Rectal smooth muscle tissue (tissue), 1 donor: ENCODE measurements around the gene GARS1.
A peak's percentile ranks its signal among the peaks of the same experiment; 100 is the strongest.

ENCODE experiments used
- H3K27ac ChIP-seq: one replicate; pipeline ENCODE4 v1.7.0; 2013; ENCODE audit warnings: low read depth, low read length, inconsistent platforms
- H3K27me3 ChIP-seq: one replicate; pipeline ENCODE4 v1.7.0; 2013; ENCODE audit warnings: low read length; ENCODE audit not compliant: control insufficient read depth, insufficient read depth
- H3K36me3 ChIP-seq: one replicate; pipeline ENCODE4 v1.7.0; 2013; ENCODE audit warnings: low read length; ENCODE audit not compliant: control insufficient read depth, insufficient read depth
- H3K4me1 ChIP-seq: one replicate; pipeline ENCODE4 v1.7.0; 2013; ENCODE audit warnings: low read length; ENCODE audit not compliant: control insufficient read depth, insufficient read depth
- H3K4me3 ChIP-seq: one replicate; pipeline ENCODE4 v1.7.0; 2013; ENCODE audit warnings: low read length
- H3K9ac ChIP-seq: one replicate; pipeline ENCODE4 v1.7.0; 2013; ENCODE audit warnings: low read length

The GARS1 gene, protein sequence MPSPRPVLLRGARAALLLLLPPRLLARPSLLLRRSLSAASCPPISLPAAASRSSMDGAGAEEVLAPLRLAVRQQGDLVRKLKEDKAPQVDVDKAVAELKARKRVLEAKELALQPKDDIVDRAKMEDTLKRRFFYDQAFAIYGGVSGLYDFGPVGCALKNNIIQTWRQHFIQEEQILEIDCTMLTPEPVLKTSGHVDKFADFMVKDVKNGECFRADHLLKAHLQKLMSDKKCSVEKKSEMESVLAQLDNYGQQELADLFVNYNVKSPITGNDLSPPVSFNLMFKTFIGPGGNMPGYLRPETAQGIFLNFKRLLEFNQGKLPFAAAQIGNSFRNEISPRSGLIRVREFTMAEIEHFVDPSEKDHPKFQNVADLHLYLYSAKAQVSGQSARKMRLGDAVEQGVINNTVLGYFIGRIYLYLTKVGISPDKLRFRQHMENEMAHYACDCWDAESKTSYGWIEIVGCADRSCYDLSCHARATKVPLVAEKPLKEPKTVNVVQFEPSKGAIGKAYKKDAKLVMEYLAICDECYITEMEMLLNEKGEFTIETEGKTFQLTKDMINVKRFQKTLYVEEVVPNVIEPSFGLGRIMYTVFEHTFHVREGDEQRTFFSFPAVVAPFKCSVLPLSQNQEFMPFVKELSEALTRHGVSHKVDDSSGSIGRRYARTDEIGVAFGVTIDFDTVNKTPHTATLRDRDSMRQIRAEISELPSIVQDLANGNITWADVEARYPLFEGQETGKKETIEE

DNA sequence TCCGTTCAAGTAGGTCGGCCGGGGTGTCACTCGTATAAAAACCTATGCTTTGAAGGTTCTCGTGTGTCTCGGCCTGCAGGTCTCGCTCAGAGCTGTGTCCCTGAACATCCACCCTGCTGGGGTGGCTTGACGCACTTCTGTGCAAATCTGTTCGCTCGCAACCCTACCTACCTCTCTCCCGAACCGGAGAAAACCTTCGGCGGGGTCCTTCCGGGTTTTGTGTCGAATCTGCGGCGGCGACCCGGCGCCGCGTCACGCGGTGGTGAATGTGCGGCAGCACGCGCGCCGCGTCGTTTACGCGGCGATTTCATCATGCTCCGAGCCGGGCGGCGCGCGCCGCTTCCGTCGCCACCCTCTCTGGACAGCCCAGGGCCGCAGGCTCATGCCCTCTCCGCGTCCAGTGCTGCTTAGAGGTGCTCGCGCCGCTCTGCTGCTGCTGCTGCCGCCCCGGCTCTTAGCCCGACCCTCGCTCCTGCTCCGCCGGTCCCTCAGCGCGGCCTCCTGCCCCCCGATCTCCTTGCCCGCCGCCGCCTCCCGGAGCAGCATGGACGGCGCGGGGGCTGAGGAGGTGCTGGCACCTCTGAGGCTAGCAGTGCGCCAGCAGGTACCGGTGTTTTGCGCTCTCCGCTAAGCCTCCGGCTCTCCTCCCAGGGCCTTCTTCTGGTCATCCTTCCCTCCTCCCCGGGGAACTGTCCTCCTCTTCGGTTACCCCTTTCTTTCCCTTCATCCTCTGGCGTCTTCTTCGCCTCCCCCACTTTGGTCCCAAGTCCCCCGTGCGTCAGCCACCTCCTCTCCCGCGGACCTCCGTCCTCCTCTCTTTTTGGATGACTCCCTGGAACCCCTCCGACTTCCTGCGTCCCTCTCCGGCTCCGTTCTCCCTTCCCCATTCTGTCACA is at the start of gene GARS1:
GARS1 (plus strand) TSS at position 339 of the 896 bp plus-strand sequence; CDS start at position 383, 44 bp downstream.
- Histone ChIP-seq H3K27ac (peak within 1 kb of the TSS; percentile 89), H3K4me1 (peaks cover 7% of the 10 kb centered on the region), H3K4me3 (peak within 1 kb of the TSS; percentile 88), H3K27me3 (no peaks in the 10 kb centered on the region), H3K9ac (peak within 1 kb of the TSS; percentile 73), H3K36me3 (peaks cover under 1% of the 10 kb centered on the region)

DNA sequence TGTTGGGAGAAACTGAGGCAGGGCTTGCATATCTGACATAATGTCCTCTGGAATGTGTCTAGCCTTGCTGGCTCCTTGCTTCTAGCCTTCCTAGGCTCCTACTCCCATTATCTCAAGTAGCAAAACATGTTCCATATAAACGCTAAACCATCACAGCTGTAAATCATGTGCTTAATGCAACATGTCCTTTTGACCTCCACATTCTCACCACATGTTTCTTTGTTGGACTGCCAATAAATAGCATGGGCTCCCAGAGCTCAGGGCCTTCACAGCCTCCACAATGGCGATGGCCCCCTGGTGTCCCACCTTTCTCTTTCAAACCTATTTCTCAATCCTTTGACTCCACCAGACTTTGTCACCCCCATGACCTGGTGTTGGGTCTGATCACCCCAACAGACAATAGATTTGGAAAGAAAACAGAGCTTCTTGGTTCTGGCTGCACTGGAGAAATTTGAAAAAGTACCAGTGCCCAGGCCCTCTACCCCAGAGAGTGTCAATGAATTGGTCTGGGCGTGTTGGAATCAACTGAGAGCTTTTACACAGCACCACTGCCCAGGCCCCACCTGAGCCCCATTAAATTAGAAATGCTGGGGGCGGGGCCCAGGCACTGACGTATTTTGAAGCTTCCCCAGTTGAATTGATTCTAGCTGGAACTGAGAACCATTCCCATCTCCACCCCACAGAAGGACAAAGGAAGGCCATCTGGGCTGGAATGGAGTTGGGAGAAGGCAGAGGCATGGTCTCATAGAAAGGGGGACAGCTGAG is 48.7 kb upstream of the GARS1 start:
- H3K9ac ChIP-seq = no peak overlapping the region
- no peak overlapping the region for H3K27ac ChIP-seq
- no peaks in the 10 kb centered on the region for H3K27me3 ChIP-seq
- H3K36me3 ChIP-seq = no peaks in the 10 kb centered on the region
- no peaks in the 10 kb centered on the region for H3K4me1 ChIP-seq
- H3K4me3 ChIP-seq = no peak overlapping the region

DNA sequence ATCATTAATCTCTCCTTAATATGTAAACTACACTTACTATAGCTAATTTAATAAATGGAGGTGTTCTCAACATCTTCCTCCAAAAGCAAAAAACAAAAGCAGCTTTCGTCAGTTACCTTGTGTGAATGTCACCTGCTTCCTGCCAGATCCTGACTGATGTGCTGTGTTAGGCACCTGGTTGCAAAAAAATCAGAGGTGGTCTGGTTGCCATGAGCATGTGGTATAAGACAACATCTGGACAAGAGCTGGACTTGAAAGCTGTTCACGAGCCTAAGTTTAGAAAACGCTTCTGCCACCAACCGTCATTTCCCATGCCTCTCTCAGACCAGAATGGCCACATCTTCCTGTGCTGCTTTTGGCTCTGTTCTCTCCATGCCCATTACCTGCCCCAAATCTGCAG is 48.1 kb upstream of the GARS1 start:
- Histone ChIP-seq H3K4me1 (no peaks in the 10 kb centered on the region), H3K27ac (no peak overlapping the region), H3K27me3 (no peaks in the 10 kb centered on the region), H3K4me3 (no peak overlapping the region), H3K36me3 (no peaks in the 10 kb centered on the region), H3K9ac (no peak overlapping the region)

DNA sequence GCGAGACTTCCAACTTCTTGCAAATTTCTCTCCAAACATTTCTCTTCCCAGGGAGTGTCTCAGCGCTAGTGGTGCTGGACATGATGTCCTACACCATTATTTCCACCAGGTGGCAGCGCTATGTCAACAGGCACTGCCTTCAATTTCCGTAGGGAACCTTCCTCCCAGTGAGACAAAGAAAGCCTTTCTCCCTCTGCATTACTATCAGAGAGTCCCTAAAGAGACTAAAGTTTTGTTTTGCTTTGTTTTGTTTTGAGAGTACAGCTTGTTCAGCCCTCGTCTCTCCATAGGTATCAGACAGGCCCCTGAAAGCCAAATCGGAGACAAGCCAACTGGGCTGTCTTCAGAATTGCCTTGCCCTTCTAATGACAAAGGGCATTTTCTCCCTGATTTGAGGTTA is 45.8 kb upstream of the GARS1 start:
- Histone ChIP-seq H3K4me3 (no peak overlapping the region), H3K4me1 (no peaks in the 10 kb centered on the region), H3K9ac (no peak overlapping the region), H3K27me3 (no peaks in the 10 kb centered on the region), H3K36me3 (no peaks in the 10 kb centered on the region), H3K27ac (no peak overlapping the region)

DNA sequence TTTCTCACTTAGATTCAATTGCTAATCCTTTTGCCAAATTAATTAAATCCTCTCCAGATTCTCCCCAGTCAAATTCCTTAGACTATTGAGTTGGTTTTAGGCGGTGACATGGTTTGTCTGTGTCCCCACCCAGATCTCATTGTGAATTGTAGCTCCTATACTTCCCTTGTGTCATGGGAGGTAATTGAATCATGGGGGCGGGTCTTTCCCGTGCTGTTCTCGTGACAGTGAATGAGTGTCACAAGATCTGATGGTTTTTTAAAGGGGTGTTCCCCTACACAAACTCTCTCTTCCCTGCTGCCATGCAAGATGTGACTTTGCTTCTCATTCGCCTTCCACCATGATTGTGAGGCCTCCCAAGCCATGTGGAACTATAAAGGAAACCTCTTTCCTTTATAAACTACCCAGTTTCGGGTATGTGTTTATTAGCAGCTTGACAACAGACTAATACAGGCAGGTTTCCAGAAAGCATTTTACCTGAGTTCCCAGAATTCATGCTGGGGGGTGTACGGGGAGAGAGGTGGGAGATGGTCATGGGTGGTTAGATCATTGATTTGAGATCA is 44.7 kb upstream of the GARS1 start:
- no peak overlapping the region for H3K27ac ChIP-seq

DNA sequence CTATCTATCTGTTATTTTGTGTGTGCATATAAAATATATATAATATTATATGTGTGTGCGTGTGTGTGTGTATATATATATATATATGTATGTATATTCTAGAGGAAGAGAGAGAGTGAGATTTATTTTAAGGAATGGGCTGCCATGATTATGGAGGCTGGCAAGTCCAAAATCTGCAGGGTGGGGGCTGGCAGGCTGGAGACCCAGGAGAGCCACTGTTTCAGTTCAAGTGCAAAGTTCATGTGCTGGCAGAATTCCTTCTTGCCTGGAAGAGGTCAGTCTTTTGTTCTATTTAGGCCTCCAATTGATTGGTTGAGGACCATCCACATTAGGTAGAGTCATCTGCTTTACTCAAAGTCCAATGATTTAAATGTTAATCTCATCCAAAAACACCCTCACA is 42.3 kb upstream of the GARS1 start:
- no peak overlapping the region for H3K9ac ChIP-seq
- H3K4me1 ChIP-seq = no peaks in the 10 kb centered on the region
- no peak overlapping the region for H3K4me3 ChIP-seq
- H3K27me3 ChIP-seq = no peaks in the 10 kb centered on the region
- no peaks in the 10 kb centered on the region for H3K36me3 ChIP-seq
- H3K27ac ChIP-seq = no peak overlapping the region

More for the DNA sequence above, 44.7 kb upstream of the GARS1 start:
- Histone ChIP-seq H3K4me1 (no peaks in the 10 kb centered on the region), H3K27me3 (no peaks in the 10 kb centered on the region), H3K36me3 (no peaks in the 10 kb centered on the region), H3K9ac (no peak overlapping the region), H3K4me3 (no peak overlapping the region)

DNA sequence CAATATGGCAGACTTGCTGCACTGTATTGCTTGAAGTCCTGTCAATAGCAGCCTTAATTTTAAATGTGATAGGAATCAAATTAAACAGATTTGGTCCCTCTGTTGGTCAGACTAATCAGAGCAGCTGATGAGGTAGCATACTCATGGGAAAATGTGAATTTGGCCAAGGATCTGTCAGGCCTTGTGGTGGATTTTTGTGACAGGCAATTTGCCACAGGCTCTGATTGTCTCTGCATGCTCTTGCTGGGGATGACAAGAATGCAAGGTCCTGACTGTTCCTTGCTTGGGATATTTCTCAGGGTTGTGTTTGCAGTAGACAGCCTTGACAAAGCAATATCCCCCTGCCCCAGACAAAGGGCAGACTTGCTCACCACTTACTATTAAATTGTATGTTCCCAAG is 41.5 kb upstream of the GARS1 start:
- no peaks in the 10 kb centered on the region for H3K27me3 ChIP-seq
- H3K4me3 ChIP-seq = no peak overlapping the region
- H3K27ac ChIP-seq = no peak overlapping the region
- no peak overlapping the region for H3K9ac ChIP-seq
- no peaks in the 10 kb centered on the region for H3K36me3 ChIP-seq
- no peaks in the 10 kb centered on the region for H3K4me1 ChIP-seq

DNA sequence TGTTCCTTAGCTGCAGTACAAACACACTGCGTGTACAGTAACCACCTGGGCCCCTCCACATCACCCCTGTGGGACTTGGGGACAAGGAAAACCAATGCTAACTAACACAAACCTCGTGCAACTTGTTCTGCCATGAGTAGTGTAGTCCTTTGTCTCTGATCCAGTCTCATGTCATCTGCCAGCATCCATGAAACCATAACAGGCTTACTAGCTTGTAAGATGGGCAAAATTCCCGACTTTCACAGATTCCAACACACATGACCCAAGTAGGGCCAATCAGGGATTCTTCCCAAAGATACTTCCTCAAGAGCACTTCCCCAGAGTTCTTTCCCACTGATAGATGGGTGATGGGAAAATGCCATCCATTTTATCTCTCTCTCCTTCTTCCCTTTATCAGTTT is 41.1 kb upstream of the GARS1 start:
- Histone ChIP-seq H3K9ac (no peak overlapping the region), H3K27ac (no peak overlapping the region), H3K4me3 (no peak overlapping the region), H3K4me1 (no peaks in the 10 kb centered on the region), H3K36me3 (no peaks in the 10 kb centered on the region), H3K27me3 (no peaks in the 10 kb centered on the region)

DNA sequence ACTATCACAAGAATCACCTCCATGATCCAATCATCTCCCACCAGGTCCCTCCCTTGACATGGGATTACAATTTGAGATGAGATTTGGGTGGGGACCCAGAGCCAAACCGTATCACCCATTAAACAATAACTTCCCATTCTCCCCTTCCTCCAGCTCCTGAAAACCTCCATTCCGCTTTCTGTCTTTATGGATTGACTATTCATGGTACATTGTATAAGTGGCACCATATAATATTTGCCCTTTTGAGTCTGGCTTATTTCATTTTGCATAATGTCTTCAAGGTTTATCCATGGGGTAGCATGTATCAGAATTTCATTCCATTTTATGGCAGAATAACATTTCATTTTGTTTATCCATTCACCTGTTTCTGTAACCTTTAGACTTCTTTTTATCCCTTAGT is 39.2 kb upstream of the GARS1 start:
- no peak overlapping the region for H3K4me3 ChIP-seq
- H3K9ac ChIP-seq = no peak overlapping the region
- H3K27me3 ChIP-seq = no peaks in the 10 kb centered on the region
- H3K36me3 ChIP-seq = no peaks in the 10 kb centered on the region
- no peaks in the 10 kb centered on the region for H3K4me1 ChIP-seq
- no peak overlapping the region for H3K27ac ChIP-seq

DNA sequence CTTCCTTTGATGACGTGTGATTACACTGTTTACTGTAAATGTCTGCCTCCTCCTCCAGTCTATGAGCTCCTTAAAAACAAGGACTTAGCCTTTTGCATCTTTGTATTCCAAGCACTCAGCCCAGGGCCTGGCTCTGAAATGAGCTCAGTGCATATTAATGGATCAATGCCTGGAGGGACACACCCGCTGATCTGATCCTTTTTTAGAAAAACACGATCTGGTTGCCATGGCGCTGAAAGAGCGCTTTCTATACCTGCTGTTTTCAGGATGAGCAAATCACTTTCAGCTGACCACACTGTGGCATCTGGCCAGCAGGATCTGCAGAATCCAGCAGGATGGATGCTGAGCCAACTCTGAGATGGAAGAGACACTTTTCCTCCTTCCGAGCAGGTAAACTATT is 37.8 kb upstream of the GARS1 start:
- Histone ChIP-seq H3K4me1 (no peaks in the 10 kb centered on the region), H3K36me3 (no peaks in the 10 kb centered on the region), H3K27me3 (no peaks in the 10 kb centered on the region), H3K9ac (no peak overlapping the region), H3K4me3 (no peak overlapping the region), H3K27ac (no peak overlapping the region)

DNA sequence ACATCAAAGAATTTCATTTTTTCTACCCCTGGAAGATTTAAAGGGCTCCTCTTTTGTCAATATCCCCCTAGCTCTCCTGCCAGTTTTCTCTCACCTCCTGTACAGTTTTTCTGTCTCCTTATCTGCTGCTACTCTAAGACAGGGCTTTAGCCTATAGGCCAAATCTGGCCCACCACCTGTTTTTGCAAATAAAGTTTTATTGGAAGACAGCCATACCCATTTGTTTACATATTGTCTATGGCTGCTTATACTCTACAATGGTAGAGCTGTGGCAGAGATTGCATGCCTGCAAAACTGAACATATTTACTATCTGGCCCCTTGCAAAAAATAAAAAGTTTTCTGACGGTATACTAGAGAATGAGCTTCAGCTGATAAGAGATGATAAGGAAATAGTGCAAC is 37.4 kb upstream of the GARS1 start:
- no peaks in the 10 kb centered on the region for H3K27me3 ChIP-seq
- no peak overlapping the region for H3K9ac ChIP-seq
- H3K36me3 ChIP-seq = no peaks in the 10 kb centered on the region
- no peaks in the 10 kb centered on the region for H3K4me1 ChIP-seq
- H3K4me3 ChIP-seq = no peak overlapping the region
- no peak overlapping the region for H3K27ac ChIP-seq
